GM12878 (cell line): ENCODE results near the gene MACROD2.

ENCODE experiments used
- CEBPZ ChIP-seq: fragments of 150-350 bp; IDR thresholded peaks from 2 replicates; pipeline ENCODE4 v1.6.1; 2016; ENCODE audit warnings: low read depth, low read length
- CHD1 ChIP-seq: IDR thresholded peaks from 2 replicates; pipeline ENCODE4 v1.6.1; 2012; ENCODE audit warnings: low read depth, low read length, improper control_type of control experiment
- EGR1 ChIP-seq, 2 experiments: IDR thresholded peaks; 1 replicate in 1 of 2; 2 replicates in 1 of 2; pipeline ENCODE4 v1.6.1; 2011 to 2012; ENCODE audit warnings: low read depth in 2 of 2, low read length in 2 of 2, borderline replicate concordance in 1 of 2, mild to moderate bottlenecking in 1 of 2, moderate library complexity in 1 of 2
- FOXM1 ChIP-seq: IDR thresholded peaks from 2 replicates; pipeline ENCODE4 v1.6.1; 2012; ENCODE audit warnings: low read depth, mild to moderate bottlenecking, inconsistent platforms, low read length, moderate library complexity
- IRF5 ChIP-seq: fragments of 450-650 bp; IDR thresholded peaks from 2 replicates; pipeline ENCODE4 v1.6.1; 2017; ENCODE audit warnings: borderline replicate concordance
- MAX ChIP-seq: IDR thresholded peaks from 2 replicates; pipeline ENCODE4 v1.6.1; 2012; ENCODE audit warnings: low read depth, low read length, improper control_type of control experiment
- POLR2A ChIP-seq: IDR thresholded peaks from 2 replicates; pipeline ENCODE4 v1.6.1; 2011; ENCODE audit warnings: low read depth, mild to moderate bottlenecking, low read length
- POLR2AphosphoS5 ChIP-seq: IDR thresholded peaks from 2 replicates; pipeline ENCODE4 v1.6.1; 2011; ENCODE audit warnings: mild to moderate bottlenecking, low read length, inconsistent platforms
- RAD21 ChIP-seq: IDR thresholded peaks from 2 replicates; pipeline ENCODE4 v1.6.1; 2011; ENCODE audit warnings: mild to moderate bottlenecking, low read depth, low read length, moderate library complexity; ENCODE audit not compliant: insufficient read depth
- TF ChIP-seq, protein P1 (sequence below): fragments of 150-350 bp; IDR thresholded peaks from 2 replicates; pipeline ENCODE4 v1.6.1; 2014; ENCODE audit warnings: mild to moderate bottlenecking, low read depth, low read length
- TF ChIP-seq, protein P2 (sequence below), 3 experiments: IDR thresholded peaks in 2 of 3; conservative IDR thresholded peaks in 1 of 3; 2 replicates each; pipeline ENCODE4 v1.5.1; 2011; ENCODE audit warnings: low read depth in 3 of 3, low read length in 3 of 3, mild to moderate bottlenecking in 3 of 3, control low read depth in 2 of 3, moderate library complexity in 2 of 3, inconsistent platforms in 1 of 3, mixed read lengths in 1 of 3; ENCODE audit not compliant: control insufficient read depth in 2 of 3, insufficient read depth in 1 of 3; ENCODE audit errors: extremely low read depth in 1 of 3
- TF ChIP-seq, protein P3 (sequence below): fragments of 450-650 bp; IDR thresholded peaks from 2 replicates; pipeline ENCODE4 v1.6.1; 2017; ENCODE audit warnings: antibody characterized with exemption, mild to moderate bottlenecking, moderate library complexity

DNA sequence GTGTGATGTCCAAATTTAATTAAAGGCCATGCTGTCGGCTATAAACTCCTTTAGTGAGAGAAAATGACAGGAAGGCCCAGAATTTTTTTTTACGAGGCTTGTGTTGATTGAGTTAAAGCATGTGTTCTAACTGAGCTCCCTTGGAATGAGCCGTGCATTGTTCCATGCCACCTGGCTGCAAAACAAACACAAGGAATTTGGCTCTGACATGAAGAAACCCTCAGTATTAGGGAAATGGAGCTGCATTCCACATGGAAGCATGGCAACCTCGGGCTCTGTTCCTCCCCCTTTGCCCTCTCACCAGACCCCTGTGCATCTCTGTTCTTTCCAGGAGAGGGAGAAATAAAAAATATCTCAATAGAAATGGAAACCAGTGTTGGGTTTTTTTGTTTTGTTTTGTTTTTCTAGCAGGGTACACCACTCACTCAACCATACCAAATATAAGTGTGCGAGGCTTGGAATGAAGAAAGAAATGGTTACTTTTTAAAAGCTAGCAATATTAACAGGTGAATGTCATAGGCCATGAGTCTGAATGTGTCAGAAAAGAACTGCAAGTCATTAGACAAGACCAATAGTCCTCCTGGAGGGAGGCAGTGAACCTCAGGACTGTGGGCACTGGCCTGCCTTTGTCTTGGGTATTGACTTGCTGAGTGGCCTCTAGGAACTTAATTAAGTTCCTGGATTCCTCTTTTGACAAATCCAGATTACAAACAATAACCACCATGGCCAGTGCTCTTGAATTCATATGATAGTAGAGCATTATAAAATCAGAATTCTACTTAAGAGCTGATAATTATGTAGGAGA lies 1642.8 kb downstream of the MACROD2 start:
- no peak for TF ChIP-seq EGR1 (IDR thresholded peaks at IDR 0.05; ENCODE audit: borderline replicate concordance in 1 of 2, low read depth in 2 of 2, low read length in 2 of 2)
- TF ChIP-seq MAX, result no peak
- TF ChIP-seq POLR2A, result no peak
- no peak for TF ChIP-seq CHD1
- no peak for TF ChIP-seq POLR2AphosphoS5
- no peak for TF ChIP-seq CEBPZ
- TF ChIP-seq, protein P1, sequence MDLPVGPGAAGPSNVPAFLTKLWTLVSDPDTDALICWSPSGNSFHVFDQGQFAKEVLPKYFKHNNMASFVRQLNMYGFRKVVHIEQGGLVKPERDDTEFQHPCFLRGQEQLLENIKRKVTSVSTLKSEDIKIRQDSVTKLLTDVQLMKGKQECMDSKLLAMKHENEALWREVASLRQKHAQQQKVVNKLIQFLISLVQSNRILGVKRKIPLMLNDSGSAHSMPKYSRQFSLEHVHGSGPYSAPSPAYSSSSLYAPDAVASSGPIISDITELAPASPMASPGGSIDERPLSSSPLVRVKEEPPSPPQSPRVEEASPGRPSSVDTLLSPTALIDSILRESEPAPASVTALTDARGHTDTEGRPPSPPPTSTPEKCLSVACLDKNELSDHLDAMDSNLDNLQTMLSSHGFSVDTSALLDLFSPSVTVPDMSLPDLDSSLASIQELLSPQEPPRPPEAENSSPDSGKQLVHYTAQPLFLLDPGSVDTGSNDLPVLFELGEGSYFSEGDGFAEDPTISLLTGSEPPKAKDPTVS, result no peak
- TF ChIP-seq, protein P2, sequence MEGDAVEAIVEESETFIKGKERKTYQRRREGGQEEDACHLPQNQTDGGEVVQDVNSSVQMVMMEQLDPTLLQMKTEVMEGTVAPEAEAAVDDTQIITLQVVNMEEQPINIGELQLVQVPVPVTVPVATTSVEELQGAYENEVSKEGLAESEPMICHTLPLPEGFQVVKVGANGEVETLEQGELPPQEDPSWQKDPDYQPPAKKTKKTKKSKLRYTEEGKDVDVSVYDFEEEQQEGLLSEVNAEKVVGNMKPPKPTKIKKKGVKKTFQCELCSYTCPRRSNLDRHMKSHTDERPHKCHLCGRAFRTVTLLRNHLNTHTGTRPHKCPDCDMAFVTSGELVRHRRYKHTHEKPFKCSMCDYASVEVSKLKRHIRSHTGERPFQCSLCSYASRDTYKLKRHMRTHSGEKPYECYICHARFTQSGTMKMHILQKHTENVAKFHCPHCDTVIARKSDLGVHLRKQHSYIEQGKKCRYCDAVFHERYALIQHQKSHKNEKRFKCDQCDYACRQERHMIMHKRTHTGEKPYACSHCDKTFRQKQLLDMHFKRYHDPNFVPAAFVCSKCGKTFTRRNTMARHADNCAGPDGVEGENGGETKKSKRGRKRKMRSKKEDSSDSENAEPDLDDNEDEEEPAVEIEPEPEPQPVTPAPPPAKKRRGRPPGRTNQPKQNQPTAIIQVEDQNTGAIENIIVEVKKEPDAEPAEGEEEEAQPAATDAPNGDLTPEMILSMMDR (IDR thresholded peaks at IDR 0.05 in 2 of 3, conservative IDR thresholded peaks at IDR 0.05 in 1 of 3; ENCODE audit: control insufficient read depth in 2 of 3, extremely low read depth in 1 of 3, insufficient read depth in 1 of 3, low read depth in 3 of 3, low read length in 3 of 3), result no peak
- TF ChIP-seq, protein P3, sequence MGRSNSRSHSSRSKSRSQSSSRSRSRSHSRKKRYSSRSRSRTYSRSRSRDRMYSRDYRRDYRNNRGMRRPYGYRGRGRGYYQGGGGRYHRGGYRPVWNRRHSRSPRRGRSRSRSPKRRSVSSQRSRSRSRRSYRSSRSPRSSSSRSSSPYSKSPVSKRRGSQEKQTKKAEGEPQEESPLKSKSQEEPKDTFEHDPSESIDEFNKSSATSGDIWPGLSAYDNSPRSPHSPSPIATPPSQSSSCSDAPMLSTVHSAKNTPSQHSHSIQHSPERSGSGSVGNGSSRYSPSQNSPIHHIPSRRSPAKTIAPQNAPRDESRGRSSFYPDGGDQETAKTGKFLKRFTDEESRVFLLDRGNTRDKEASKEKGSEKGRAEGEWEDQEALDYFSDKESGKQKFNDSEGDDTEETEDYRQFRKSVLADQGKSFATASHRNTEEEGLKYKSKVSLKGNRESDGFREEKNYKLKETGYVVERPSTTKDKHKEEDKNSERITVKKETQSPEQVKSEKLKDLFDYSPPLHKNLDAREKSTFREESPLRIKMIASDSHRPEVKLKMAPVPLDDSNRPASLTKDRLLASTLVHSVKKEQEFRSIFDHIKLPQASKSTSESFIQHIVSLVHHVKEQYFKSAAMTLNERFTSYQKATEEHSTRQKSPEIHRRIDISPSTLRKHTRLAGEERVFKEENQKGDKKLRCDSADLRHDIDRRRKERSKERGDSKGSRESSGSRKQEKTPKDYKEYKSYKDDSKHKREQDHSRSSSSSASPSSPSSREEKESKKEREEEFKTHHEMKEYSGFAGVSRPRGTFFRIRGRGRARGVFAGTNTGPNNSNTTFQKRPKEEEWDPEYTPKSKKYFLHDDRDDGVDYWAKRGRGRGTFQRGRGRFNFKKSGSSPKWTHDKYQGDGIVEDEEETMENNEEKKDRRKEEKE, result no peak
- TF ChIP-seq FOXM1, result no peak
- TF ChIP-seq RAD21, result no peak
- no peak for TF ChIP-seq IRF5
